ENCODE results near the gene CRHR1. TPM values are rescaled to one million over a fixed set of nuclear protein-coding genes. Genes with fewer than 3 reads are reported as not detected.

CRHR1 gene
- total and polyA plus RNA-seq, 2 of the 4 experiments (the other 2 are of a cell fraction) = not detected

GRCh38 chr17:45874151-45874550 is 90.0 kb downstream of the CRHR1 start:
- POLR2A ChIA-PET (ENCODE audit: unreplicated experiment) = no interaction called here
- no peak overlapping the region for H2BK15ac ChIP-seq (ENCODE audit: low read depth, low read length)
- H3K36me3 ChIP-seq (ENCODE audit: control insufficient read depth, insufficient read depth, low read length) = no peaks in the 10 kb centered on the region
- H2AK5ac ChIP-seq (ENCODE audit: low read depth, low read length) = no peak overlapping the region
- no peak overlapping the region for H2AFZ ChIP-seq (replicated peaks; ENCODE audit: low read length, poor library complexity)
- no TSS peak for BruUV-seq (replicated peaks)
- TF ChIP-seq RFX5 (IDR thresholded peaks at IDR 0.05; ENCODE audit: low read depth, low read length) = no peak
- TF ChIP-seq MAFK (IDR thresholded peaks at IDR 0.05; ENCODE audit: low read depth, low read length) = no peak
- TF ChIP-seq CTCF (conservative IDR thresholded peaks at IDR 0.05; ENCODE audit: low read depth, low read length) = no peak
- TF ChIP-seq BHLHE40 (IDR thresholded peaks at IDR 0.05; ENCODE audit: low read depth, low read length) = no peak
- no peak for TF ChIP-seq MXI1 (IDR thresholded peaks at IDR 0.05; ENCODE audit: borderline replicate concordance, low read depth, low read length)
- peaks cover 11% of the 10 kb centered on the region for H3K27me3 ChIP-seq (ENCODE audit: control insufficient read depth, insufficient read depth, low read length)
- no peak overlapping the region for H4K8ac ChIP-seq (ENCODE audit: low read depth in 2 of 2, low read length in 2 of 2)
- no peak overlapping the region for H3K4me3 ChIP-seq (ENCODE audit: insufficient read depth, low read depth, low read length)
- no peak overlapping the region for H2BK20ac ChIP-seq (ENCODE audit: low read depth, low read length)
- no peak overlapping the region for H2BK5ac ChIP-seq (ENCODE audit: low read depth, low read length, poor library complexity, severe bottlenecking)
- DNase-seq = no peak
- H2AK9ac ChIP-seq (replicated peaks; ENCODE audit: low read depth, low read length, poor library complexity) = no peak overlapping the region
- CTCF ChIA-PET = no interaction called here
- no peak overlapping the region for H3K9ac ChIP-seq (ENCODE audit: low read depth, low read length)
- intact Hi-C loops (cut with micrococcal nuclease) = no loop called here
- no peak overlapping the region for H2BK120ac ChIP-seq (ENCODE audit: low read depth, low read length)
- no peak overlapping the region for H3K56ac ChIP-seq (ENCODE audit: extremely low read depth, insufficient read depth, low read length)
- dilution Hi-C loops (cut with HindIII; ENCODE audit: low sequenced_read_pairs, unreplicated experiment) = loop anchor here (25.0 kb wide), 1 partner anchor 237 kb away; no protein-coding TSS in a partner anchor
- no peak overlapping the region for H3K4me2 ChIP-seq (ENCODE audit: low read depth, low read length)
- no peak for ATAC-seq (ENCODE audit: low read depth)
- no peaks in the 10 kb centered on the region for H3K79me1 ChIP-seq (ENCODE audit: low read depth in 1 of 2, low read length in 2 of 2)
- no peak overlapping the region for H3K27ac ChIP-seq (ENCODE audit: insufficient read depth, low read length)
- H3K9me1 ChIP-seq (ENCODE audit: insufficient read depth, low read length) = no peaks in the 10 kb centered on the region
- H3K14ac ChIP-seq (replicated peaks; ENCODE audit: low read depth, low read length) = no peak overlapping the region
- no peak overlapping the region for H3K18ac ChIP-seq (ENCODE audit: low read depth, low read length)
- no peak overlapping the region for H4K5ac ChIP-seq (ENCODE audit: low read depth, low read length)
- H3K9me3 ChIP-seq (ENCODE audit: control insufficient read depth, insufficient read depth, low read length) = peaks cover 3% of the 10 kb centered on the region; the same call in 1 of the 2 replicates
- no peak overlapping the region for H3K23ac ChIP-seq (ENCODE audit: low read depth, low read length)
- no peaks in the 10 kb centered on the region for H4K20me1 ChIP-seq (ENCODE audit: insufficient read depth, low read length)
- H3K4me1 ChIP-seq (ENCODE audit: control insufficient read depth, insufficient read depth, low read length) = no peaks in the 10 kb centered on the region
- H3K4ac ChIP-seq (ENCODE audit: low read depth, low read length) = no peak overlapping the region
- in situ Hi-C loops (cut with MboI; ENCODE audit: low sequenced_read_pairs) = no loop called here
- no CpG with 5 or more reads among the region's 3 CpGs for WGBS, 2 experiments (ENCODE audit: extremely low coverage in 2 of 2, insufficient read length in 1 of 2)
- H4K91ac ChIP-seq (ENCODE audit: insufficient read depth, low read depth, low read length) = no peak overlapping the region
